GM12878 (cell line): ENCODE measurements around the gene SFXN5. TPM values are rescaled to one million over a fixed set of nuclear protein-coding genes. Genes with fewer than 3 reads are reported as not detected.

Experiments used
- ATAC-seq: fragments of 200-7000 bp; cut with Tn5 transposase; 3 replicates; pipeline ENCODE4 v1.9.1; 2020; ENCODE audit warnings: mild to moderate bottlenecking, moderate library complexity
- BruUV-seq: library from RNA; stranded (reverse); fragments of 400-500 nt; replicated peaks from 2 replicates; lab custom pipeline; 2021; lab: Mats Ljungman, UMichigan
- CTCF ChIA-PET: fragments of 300-600 bp; sonication (Branson Sonifier 250); formaldehyde crosslinking; extraction: SDS; loops from one replicate; lab custom pipeline; 2021; ENCODE audit warnings: inconsistent platforms; lab: Yijun Ruan, JAX
- POLR2A ChIA-PET: fragments of 350-600 bp; formaldehyde crosslinking; extraction: SDS; loops from one replicate; lab custom pipeline; 2021; ENCODE audit warnings: inconsistent platforms; lab: Charles Lee
- RAD21 ChIA-PET: fragments of 300-600 bp; sonication (Branson Sonifier 250); formaldehyde crosslinking; loops from one replicate; lab custom pipeline; 2023; ENCODE audit warnings: antibody characterized with exemption; ENCODE audit not compliant: unreplicated experiment; lab: Charles Lee
- SMC1A ChIA-PET: fragments of 300-600 bp; sonication (Branson Sonifier 250); formaldehyde crosslinking; loops from one replicate; lab custom pipeline; 2023; ENCODE audit not compliant: unreplicated experiment, uncharacterized antibody; lab: Charles Lee
- DNase-seq: peaks from one replicate; pipeline ENCODE4 v3.0.0-alpha.2; 2011; ENCODE audit warnings: low read depth, low spot score
- FAIRE-seq: peaks from 3 replicates; lab custom pipeline; 2011; peaks lifted over from hg19 to GRCh38; lab: Jason Lieb, UNC
- H2AFZ ChIP-seq: 2 replicates; pipeline ENCODE4 v1.6.0; 2011; ENCODE audit warnings: low read depth, low read length, control low read depth; ENCODE audit not compliant: control insufficient read depth
- H3K27ac ChIP-seq: 2 replicates; pipeline ENCODE4 v1.5.1; 2011; ENCODE audit warnings: control low read depth; ENCODE audit not compliant: control insufficient read depth, insufficient read depth
- H3K27me3 ChIP-seq, 2 experiments: replicated peaks in 1 of 2; 2 replicates each; pipeline versions ENCODE4 v1.6.0 to v1.6.1; 2011; ENCODE audit warnings: low read length in 1 of 2; ENCODE audit not compliant: control insufficient read depth in 2 of 2, insufficient read depth in 2 of 2
- H3K36me3 ChIP-seq, 2 experiments: 2 replicates each; pipeline ENCODE4 v1.5.1; 2011; ENCODE audit warnings: low read length in 1 of 2; ENCODE audit not compliant: control insufficient read depth in 2 of 2, insufficient read depth in 2 of 2
- H3K4me1 ChIP-seq: 2 replicates; pipeline ENCODE4 v1.6.1; 2011; ENCODE audit warnings: mild to moderate bottlenecking, low read length, moderate library complexity, mixed read lengths; ENCODE audit not compliant: control insufficient read depth, insufficient read depth
- H3K4me2 ChIP-seq: 2 replicates; pipeline ENCODE4 v1.6.0; 2011; ENCODE audit warnings: control low read depth; ENCODE audit not compliant: control insufficient read depth, insufficient read depth
- H3K4me3 ChIP-seq: fragments of 200-600 bp; sonication (generic); 2 replicates; pipeline ENCODE4 v1.5.1; 2016
- H3K79me2 ChIP-seq: 2 replicates; pipeline ENCODE4 v1.6.0; 2011; ENCODE audit warnings: low read length; ENCODE audit not compliant: control insufficient read depth, insufficient read depth
- H3K9ac ChIP-seq: 2 replicates; pipeline ENCODE4 v1.8.0; 2011; ENCODE audit warnings: low read length, control low read depth, mixed read lengths; ENCODE audit not compliant: control insufficient read depth, insufficient read depth
- H3K9me3 ChIP-seq: replicated peaks from 3 replicates; pipeline ENCODE4 v1.5.1; 2011; ENCODE audit warnings: mild to moderate bottlenecking, low read length; ENCODE audit not compliant: control insufficient read depth, insufficient read depth
- H4K20me1 ChIP-seq: 2 replicates; pipeline ENCODE4 v1.6.0; 2011; ENCODE audit not compliant: control insufficient read depth, insufficient read depth
- CBX3 ChIP-seq: fragments of 200-600 bp; sonication (generic); IDR thresholded peaks from 2 replicates; pipeline ENCODE4 v1.6.1; 2016; ENCODE audit warnings: low read depth, borderline replicate concordance
- E2F8 ChIP-seq: fragments of 450-650 bp; IDR thresholded peaks from 2 replicates; pipeline ENCODE4 v1.6.1; 2018; ENCODE audit warnings: mild to moderate bottlenecking, low read depth, moderate library complexity; ENCODE audit not compliant: partially characterized antibody
- ESRRA ChIP-seq: IDR thresholded peaks from 2 replicates; pipeline ENCODE4 v1.6.1; 2012; ENCODE audit warnings: mild to moderate bottlenecking, low read length, improper control_type of control experiment
- MXI1 ChIP-seq: fragments of 150-350 bp; IDR thresholded peaks from 2 replicates; pipeline ENCODE4 v1.6.1; 2011; ENCODE audit warnings: low read depth, mild to moderate bottlenecking, inconsistent platforms, low read length, improper control_type of control experiment
- POLR2AphosphoS2 ChIP-seq: IDR thresholded peaks from 2 replicates; pipeline ENCODE4 v1.6.1; 2011; ENCODE audit warnings: low read depth, mild to moderate bottlenecking, low read length, improper control_type of control experiment, moderate library complexity
- STAT1 ChIP-seq: fragments of 450-650 bp; conservative IDR thresholded peaks from 2 replicates; pipeline ENCODE4 v1.6.1; 2014; ENCODE audit warnings: antibody characterized with exemption, mild to moderate bottlenecking
- WGBS: methylation state at CpG from one replicate; pipeline ENCODE4 v1.1.6; 2016; ENCODE audit warnings: low lambda C conversion rate; ENCODE audit not compliant: insufficient replicate concordance, insufficient coverage; ENCODE audit errors: missing lambda C conversion rate; 5-methylcytosine and 5-hydroxymethylcytosine counted together
- in situ Hi-C: fragments of 300-500 bp; cut with MboI; formaldehyde crosslinking; loops from 9 replicates; pipeline ENCODE4 v1.14.3; 2018; ENCODE audit warnings: mixed read lengths
- intact Hi-C: fragments of 100-400 bp; cut with micrococcal nuclease; formaldehyde crosslinking; loops from one replicate; pipeline ENCODE4 v1.14.2; 2022; ENCODE audit not compliant: unreplicated experiment
- polyA plus RNA-seq, 11 experiments: library from polyadenylated mRNA; depleted of rRNA in 4 of 11; unstranded in 6 of 11; stranded (reverse) in 5 of 11; fragments of >200 nt; fragmentation: Nextera tagmentation in 4 of 11; fragmentation: Illumina TruSeq in 1 of 11; extraction: Ambion mirVana in 4 of 11; extraction: Trizol in 1 of 11; gene quantifications; 1 replicate in 1 of 11; 2 replicates in 10 of 11; pipeline versions ENCODE4 v1.2.1 to v1.2.3, GENCODE V29; 2011 to 2016; ENCODE audit warnings: inconsistent platforms in 2 of 11, missing spikeins in 2 of 11, low read depth in 1 of 11
- total RNA-seq, 4 experiments: library from RNA; depleted of rRNA in 3 of 4; stranded (reverse); fragments of >200 nt in 3 of 4; fragmentation: Illumina TruSeq in 1 of 4; extraction: Trizol in 1 of 4; gene quantifications; 2 replicates each; pipeline versions ENCODE4 v1.2.1 to v1.2.3, GENCODE V29; 2013 to 2021
- TF ChIP-seq, protein P1 (sequence below): fragments of 150-350 bp; IDR thresholded peaks from 2 replicates; pipeline ENCODE4 v1.6.1; 2016; ENCODE audit warnings: low read depth, low read length

Gene SFXN5
- total and polyA plus RNA-seq, 10 of the 15 experiments (the other 5 are each of a cell fraction or from before 2014, with no cell fraction given) = 3.3 to 15.9 (median 11.2) TPM

DNA sequence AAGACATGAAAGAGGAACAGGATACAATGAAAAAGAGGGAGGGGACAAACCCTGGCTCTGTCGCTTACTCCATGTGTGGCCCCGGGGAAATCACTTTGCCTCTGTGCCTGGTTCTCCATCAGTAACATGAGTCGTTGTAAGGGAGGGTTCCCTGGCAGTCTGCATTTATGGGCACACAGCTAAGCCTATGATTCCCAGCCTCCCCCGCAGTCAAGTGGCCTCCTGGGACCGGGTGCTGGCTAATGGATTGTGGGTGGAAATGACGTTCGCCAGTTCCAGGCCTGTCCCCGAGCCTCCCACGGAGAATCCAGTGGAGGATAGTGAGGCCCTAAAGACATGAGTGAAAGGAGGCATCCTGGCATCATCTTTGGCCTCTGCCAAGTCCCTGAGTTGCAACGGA, 42.7 kb downstream of the SFXN5 start (continued):
- TF ChIP-seq E2F8 (no peak), STAT1 (no peak), MXI1 (no peak), CBX3 (no peak), ESRRA (no peak)
- TF ChIP-seq, protein P1, sequence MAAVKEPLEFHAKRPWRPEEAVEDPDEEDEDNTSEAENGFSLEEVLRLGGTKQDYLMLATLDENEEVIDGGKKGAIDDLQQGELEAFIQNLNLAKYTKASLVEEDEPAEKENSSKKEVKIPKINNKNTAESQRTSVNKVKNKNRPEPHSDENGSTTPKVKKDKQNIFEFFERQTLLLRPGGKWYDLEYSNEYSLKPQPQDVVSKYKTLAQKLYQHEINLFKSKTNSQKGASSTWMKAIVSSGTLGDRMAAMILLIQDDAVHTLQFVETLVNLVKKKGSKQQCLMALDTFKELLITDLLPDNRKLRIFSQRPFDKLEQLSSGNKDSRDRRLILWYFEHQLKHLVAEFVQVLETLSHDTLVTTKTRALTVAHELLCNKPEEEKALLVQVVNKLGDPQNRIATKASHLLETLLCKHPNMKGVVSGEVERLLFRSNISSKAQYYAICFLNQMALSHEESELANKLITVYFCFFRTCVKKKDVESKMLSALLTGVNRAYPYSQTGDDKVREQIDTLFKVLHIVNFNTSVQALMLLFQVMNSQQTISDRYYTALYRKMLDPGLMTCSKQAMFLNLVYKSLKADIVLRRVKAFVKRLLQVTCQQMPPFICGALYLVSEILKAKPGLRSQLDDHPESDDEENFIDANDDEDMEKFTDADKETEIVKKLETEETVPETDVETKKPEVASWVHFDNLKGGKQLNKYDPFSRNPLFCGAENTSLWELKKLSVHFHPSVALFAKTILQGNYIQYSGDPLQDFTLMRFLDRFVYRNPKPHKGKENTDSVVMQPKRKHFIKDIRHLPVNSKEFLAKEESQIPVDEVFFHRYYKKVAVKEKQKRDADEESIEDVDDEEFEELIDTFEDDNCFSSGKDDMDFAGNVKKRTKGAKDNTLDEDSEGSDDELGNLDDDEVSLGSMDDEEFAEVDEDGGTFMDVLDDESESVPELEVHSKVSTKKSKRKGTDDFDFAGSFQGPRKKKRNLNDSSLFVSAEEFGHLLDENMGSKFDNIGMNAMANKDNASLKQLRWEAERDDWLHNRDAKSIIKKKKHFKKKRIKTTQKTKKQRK = no peak

- ChIA-PET SMC1A (no interaction called here), CTCF (interaction anchor here (0.7 to 1.1 kb wide), 3 partner anchors 33 to 54 kb away, joined by 3 to 5 read pairs (median 3); no protein-coding TSS in a partner anchor)
- DNase-seq = no peak
- H3K4me2 ChIP-seq = no peak overlapping the region
- intact Hi-C loops (no loop called here), in situ Hi-C loops (no loop called here)
- no peak for ATAC-seq
- no peak overlapping the region for H2AFZ ChIP-seq
- H4K20me1 ChIP-seq = no peaks in the 10 kb centered on the region
- no peak overlapping the region for H3K9ac ChIP-seq
- no peak for FAIRE-seq
- TF ChIP-seq POLR2AphosphoS2 = no peak
- TF ChIP-seq, all 136 proteins: peak for 0
- ChIA-PET POLR2A (no interaction called here), RAD21 (no interaction called here)
- H3K79me2 ChIP-seq = no peaks in the 10 kb centered on the region
- no peak overlapping the region for H3K4me3 ChIP-seq
- no peak overlapping the region for H3K27ac ChIP-seq
- no peaks in the 10 kb centered on the region for H3K36me3 ChIP-seq
- no TSS peak for BruUV-seq
- no peaks in the 10 kb centered on the region for H3K4me1 ChIP-seq
- WGBS = 60% methylated on average over 1 of the region's 1 CpG
- H3K27me3 ChIP-seq = no peaks in the 10 kb centered on the region
- no peaks in the 10 kb centered on the region for H3K9me3 ChIP-seq
Measured at GRCh38 chr2:73027340-73027739, 44.2 kb downstream of the SFXN5 start.
